Measurements from ENCODE around the gene CYYR1.

DNA sequence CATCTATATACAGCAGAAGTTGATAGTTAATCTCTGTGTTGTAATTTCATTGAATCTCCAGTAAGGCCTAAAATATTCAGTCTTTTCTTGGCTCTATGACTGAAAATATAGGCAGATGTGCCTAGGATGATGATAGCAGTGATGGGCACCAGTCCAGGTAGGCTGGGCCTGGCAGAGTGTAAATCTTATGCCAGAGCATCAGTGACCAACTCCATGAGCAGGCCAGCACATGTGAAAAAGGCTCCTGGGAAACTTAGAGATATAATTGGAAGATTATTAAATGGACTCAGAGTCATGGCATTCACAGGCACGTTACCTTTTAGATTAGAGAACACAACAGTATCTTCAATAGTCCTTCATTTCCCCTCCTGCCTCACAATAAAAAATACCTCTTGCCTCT is 20.7 kb upstream of the CYYR1 start:
- TF ChIP-seq POLR2AphosphoS5 (IDR thresholded peaks at IDR 0.05) = no peak
- TF ChIP-seq CTCF (IDR thresholded peaks at IDR 0.05) = no peak

All from gastroesophageal sphincter (tissue), 3 donors.